Left forelimb (tissue), 1 donor: Measurements from ENCODE around the gene SERHL2.
"Not testable (repeated sequence)": the region's sequence is repeated elsewhere in the genome, so short reads cannot be mapped to it uniquely, and the experiment has no call there.

Experiments
- DNase-seq: peaks from one replicate; pipeline ENCODE4 v3.0.0-alpha.2; 2018; ENCODE audit warnings: low spot score

SERHL2 gene

DNA sequence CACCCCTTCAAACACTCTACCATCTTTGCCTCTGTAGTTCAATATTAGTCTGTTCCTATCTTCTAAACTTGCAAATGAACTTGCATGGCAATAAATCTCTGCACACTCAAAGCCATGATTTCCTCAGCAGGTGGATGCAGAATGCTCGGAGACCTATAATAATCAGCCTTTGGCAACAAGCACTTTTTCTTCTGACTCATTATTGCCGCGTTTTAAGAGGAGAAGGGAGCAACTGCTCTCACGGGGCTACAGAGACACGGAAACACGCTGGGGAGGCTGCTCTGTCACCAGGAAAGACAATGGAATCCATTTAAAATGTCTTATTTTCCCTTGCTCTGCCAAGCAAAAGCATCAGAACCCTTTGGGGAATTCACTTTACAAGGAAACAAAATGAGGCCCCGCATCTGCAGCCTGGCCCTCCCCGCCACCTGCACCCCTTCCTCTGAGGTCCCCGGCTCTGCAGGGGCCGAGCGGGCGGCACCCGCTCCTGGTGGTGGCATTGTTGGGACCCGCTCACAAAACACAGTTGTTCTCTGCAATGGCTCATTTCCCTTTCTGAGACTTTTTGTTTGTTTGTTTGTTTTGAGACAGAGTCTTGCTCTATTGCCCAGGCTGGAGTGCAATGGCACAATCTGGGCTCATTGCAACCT is 18.5 kb upstream of the SERHL2 start:
- not testable (repeated sequence) for DNase-seq

DNA sequence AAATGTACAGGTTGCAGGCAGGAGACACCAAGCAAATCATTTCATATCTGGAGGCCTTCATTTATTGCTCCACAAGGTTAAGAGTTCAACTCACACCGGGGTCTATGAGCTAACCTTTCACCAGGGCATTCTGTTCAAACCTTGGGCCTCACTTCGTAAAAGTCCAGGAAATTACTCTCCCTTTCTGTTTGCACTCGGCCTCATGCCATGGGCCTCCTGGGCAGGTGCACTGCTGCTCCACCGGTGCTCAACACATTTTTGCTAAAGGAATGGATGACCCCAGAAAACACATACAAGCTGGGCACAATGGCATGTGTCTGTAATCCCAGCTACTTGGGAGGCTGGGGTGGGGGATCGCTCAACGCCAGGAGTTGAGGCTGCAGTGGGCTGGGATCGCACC is 17.6 kb upstream of the SERHL2 start:
- no peak for DNase-seq

DNA sequence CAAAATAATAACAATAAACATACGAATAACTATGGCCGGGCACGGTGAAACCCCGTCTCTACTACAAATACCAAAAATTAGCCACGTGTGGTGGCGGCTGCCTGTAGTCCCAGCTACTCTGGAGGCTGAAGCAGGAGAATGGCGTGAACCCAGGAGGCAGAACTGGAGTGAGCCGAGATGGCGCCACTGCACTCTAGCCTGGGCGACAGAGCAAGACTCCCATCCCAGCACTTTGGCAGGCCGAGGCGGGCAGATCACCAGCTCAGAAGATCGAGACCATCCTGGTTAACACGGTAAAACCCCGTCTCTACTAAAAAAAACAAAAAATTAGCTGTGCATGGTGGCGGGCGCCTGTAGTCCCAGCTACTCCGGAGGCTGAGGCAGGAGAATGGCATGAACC is 17.1 kb upstream of the SERHL2 start:
- DNase-seq = not testable (repeated sequence)

DNA sequence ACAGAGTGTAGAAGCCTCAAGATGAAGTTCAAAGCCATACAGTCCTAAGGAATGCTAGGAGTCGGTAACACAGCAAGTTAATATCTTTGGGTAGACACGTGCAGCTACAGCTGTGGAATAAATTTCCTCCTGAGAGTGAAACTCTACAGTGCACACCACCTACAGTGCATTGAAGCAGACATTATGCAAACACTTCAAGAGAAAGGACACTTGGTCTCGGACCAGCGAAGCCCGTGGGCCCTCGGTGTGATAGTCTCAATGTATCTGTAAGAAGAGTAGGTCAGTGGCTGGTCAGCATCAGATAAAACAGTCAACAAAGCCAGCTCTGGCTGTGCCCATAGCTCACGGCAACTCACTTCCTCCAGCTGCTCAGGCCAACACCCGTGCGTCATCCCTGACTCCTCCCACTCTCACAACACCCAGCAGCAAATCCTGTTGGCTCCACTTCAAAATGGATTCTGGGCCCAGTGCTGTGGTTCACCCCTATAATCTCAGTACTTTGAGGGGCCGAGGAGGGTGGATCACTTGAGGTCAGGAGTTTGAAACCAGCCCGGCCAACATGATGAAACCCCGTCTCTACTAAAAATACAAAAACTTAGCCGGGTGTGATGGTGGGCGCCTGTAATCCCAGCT is 16.4 kb upstream of the SERHL2 start:
- DNase-seq = not testable (repeated sequence)

DNA sequence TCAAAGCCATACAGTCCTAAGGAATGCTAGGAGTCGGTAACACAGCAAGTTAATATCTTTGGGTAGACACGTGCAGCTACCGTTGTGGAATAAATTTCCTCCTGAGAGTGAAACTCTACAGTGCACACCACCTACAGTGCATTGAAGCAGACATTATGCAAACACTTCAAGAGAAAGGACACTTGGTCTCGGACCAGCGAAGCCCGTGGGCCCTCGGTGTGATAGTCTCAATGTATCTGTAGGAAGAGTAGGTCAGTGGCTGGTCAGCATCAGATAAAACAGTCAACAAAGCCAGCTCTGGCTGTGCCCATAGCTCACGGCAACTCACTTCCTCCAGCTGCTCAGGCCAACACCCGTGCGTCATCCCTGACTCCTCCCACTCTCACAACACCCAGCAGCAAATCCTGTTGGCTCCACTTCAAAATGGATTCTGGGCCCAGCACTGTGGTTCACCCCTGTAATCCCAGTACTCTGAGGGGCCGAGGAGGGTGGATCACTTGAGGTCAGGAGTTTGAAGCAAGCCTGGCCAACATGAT is 14.5 kb upstream of the SERHL2 start:
- DNase-seq = not testable (repeated sequence)

DNA sequence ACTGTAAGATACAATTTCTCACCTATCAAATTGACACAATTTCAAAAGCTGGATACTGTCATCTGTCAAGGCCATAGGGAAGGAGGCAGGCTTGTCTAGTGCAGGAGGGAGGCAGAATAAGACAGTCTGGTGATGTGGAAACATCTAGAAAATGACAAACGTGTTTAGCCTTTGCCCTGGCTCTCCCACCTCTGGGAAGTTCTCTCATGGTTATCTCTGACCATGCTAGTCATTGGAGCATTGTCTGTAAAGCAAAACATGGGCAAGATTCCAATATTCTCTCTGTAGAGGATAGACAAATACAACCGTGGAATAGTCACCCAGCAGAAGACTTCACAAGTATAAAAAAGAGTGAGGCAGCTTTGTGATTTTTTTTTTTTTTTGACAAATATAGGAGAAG is 9.1 kb upstream of the SERHL2 start:
- DNase-seq = no peak

DNA sequence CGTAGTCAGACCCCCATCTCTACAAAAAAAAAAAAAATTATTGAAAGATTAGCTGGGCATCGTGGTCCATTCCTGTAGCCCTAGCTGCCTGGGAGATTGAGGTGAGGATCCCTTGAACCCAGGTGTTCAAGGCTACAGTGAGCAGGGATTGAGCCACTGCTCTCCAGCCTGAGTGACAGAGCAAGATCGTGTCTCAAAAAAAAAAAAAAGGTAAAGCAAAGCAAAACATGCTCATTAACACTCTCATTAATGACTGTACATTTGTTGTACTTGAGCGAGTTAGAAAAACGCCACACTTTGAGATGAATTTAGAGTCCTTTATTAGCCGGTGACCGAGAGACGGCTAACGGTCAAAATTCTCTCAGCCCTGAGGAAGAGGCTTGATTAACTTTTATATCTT is 6.2 kb upstream of the SERHL2 start:
- DNase-seq = no peak

DNA sequence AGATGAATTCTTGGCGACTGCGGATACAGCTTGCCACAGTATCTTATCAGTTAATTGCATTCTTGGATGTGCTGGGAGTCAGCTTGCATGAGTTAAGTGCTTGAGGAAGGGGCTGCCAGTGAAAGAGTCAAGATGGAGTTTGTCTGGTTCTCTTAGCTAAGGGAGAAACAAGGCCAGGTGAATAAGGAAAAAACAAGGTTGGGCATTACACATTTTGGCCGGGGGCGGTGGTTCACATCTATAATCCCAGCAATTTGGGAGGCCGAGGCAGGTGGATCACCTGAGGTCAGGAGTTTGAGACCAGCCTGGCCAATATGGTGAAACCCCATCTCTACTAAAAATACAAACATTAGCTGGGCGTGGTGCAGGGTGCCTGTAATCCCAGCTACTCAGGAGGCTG is 5.6 kb upstream of the SERHL2 start:
- not testable (repeated sequence) for DNase-seq

DNA sequence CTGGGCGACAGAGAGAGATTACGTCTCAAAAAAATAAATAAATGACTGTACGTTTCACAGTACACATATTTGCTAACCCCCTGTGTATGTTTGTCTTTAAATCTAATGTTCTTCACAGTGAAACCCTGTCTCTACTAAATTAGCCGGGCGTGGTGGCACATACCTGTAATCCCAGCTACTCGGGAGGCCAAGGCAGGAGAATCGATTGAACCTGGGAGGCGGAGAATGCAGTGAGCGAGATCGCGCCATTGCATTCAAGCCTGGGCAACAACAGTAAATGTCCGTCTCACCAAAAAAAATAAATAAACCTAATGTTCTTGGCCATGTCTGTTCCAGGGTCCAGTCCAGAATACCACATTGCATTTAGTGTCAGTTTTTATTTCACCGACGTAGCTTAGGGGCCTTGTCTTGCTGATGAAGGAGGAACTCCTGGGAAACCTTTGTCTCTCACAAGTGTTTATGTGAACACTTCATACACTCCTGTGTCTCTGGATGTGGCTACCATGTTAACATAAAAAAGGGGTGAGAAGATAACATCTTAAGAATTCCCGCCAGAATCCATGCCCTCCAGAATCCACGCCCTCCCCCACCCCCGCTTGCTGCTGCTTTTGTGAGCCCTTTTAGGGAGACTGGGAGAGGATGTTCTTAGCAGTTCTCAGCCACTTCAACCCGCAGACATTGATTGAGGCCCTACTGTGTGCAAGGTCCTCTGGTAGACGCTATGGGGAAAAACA is 5.0 kb upstream of the SERHL2 start:
- DNase-seq = no peak

DNA sequence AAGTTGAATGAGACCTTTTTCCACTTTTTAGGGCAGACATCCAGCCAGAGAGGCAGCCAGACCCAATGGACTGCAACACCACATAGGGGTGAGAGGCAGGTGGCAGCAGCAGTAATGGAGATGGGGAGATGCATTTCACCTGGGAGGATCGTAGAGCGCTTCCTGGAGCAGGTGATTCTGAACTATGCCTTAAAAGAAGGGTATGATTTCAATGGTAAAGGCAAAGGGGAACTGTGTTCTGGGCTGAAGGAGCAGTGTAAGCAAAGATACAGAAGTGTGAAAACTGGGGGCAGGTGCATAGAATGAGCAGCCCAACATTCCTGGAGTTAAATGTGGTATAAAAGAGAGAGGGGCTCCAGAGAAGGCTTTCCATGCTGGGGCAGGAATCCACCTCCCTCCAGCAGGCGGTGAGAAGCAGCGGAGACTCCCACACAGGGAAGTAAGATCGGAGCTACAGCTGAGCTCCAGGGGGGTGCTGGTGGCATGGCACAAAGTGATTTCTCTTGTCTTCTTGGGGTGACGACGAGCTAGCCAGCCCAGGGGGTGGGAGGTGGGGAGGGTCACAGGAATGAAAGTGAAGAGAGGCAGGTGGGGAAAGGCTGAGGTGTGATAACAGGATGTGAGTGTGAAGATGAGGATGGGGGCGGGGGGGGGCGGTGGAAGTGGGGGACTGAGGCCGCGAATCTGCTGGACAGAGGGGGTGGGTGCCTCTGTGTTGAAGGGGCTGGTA is 4.3 kb upstream of the SERHL2 start:
- DNase-seq = no peak

DNA sequence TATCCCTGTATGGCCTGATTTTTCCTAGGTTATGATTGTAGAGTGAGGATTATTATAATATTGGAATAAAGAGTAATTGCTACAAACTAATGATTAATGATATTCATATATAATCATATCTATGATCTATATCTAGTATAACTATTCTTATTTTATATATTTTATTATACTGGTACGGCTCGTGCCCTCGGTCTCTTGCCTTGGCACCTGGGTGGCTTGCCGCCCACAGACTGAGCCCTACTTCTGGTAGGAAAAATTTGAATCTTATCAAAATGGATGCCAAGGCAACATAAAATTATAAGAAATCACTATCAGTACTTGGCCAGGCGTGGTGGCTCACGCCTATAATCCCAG is 1.5 kb upstream of the SERHL2 start:
- DNase-seq = not testable (repeated sequence)

DNA sequence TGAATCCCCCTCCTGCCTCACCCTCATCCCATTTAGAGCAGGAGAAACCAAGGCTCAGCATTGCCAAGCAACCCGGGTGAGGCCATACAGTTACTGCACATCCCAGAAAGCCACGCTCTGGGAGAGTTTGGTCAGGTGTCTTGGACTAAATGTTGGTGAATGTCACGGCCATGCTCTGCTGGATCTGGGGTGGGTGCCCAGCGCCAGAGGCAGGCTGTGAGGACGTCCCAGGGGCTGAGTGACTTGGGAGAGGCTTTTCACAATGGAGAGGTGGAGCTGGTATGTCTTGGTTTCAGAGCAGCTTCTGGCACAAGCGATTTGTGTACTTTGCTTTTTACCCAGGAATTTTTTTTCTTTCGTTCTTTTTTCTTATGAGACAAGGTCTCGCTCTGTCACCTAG is 6.6 kb downstream of the SERHL2 start:
- DNase-seq = no peak

DNA sequence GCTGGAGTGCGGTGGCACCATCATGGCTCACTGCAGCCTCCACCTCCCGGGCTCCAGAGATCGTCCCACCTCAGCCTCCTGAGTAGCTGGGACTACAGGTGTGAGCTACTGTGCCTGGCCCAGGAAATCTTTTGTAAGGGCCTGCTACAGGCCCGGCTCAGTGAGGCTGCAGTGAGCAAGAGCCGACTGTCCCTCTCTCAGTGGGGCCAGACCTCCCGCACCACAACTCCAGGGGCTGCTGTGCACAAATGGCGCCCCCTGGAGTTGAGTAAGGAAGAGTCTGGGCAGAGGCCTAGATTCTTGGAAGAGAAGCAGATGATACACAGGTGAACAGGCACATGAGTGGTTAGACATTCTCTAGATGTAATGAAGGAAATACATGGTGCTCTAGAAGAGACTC is 7.0 kb downstream of the SERHL2 start:
- DNase-seq = no peak

DNA sequence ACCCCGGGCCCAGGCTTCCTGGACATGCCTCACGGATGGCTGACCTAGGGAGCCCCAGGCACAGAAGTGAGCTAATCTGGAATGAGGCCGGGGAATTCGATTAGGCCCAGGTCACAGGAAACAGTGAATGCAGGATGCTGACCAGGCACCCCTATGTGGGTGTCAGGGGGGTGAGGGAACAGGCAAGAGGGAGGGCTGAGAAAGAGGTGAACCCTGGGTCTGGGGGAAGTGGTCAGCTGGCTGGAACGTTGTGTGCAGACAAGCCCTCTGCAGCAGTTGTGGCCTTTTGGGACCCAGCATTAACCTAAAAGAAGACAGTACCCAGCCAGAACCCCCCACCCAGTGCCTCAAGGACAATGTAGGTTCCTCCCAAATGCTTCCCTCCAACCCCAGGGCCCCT is 8.1 kb downstream of the SERHL2 start:
- DNase-seq = no peak

DNA sequence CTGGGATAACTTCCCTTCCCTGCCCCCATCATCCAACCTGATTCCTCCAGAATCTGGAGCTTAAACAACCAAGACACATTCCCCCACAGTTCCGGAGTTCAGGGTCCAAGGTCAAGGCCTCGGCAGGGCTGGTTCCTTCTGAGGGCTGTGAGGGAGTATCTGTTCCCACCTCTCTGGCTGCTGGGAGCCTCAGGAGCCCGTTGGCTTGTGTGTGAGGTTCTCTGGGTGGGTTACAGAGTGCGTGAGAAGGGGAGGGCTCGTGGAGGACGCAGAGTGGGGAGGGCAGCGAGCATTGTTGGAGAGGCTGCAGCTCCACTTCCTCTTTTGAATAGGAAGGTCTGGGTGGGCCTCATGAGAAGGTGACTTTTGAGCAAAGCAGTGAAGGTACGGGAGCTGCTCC is 8.5 kb downstream of the SERHL2 start:
- no peak for DNase-seq

DNA sequence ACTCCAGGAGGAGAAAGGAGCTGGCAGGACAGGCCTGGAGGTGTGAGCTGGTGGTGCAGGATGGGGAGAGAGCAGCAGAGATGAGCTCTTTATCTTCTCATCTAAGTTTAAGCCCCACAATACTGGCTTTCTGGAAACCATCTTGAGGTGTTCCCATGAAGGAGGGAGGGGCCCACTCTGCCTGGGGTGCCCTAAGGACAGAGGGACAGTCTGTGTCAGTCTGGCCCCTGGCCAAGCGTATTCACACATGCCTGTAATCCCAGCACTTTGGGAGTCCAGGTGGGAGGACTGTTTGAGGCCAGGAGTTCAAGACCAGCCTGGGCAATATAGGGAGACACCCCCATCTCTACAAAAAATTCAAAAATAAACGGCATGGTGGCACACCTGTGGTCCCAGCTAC is 8.9 kb downstream of the SERHL2 start:
- no peak for DNase-seq

DNA sequence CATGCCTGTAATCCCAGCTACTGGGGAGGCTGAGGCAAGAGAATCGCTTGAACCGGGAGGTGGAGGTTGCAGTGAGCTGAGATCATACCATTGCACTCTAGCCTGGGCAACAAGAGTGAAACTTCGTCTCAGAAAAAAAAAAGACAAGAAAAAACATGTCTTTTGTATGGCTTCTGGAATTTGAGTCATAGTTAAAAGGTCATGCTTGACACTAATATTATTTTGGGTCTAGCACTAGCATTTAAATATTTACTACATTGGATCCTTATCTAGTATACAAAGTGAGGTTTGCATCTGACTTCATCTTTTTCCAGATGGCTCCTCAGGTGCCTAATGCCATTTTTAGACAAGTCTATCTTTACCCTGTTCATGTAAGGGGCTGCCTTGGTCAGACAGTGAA is 10.2 kb downstream of the SERHL2 start:
- DNase-seq = not testable (repeated sequence)

DNA sequence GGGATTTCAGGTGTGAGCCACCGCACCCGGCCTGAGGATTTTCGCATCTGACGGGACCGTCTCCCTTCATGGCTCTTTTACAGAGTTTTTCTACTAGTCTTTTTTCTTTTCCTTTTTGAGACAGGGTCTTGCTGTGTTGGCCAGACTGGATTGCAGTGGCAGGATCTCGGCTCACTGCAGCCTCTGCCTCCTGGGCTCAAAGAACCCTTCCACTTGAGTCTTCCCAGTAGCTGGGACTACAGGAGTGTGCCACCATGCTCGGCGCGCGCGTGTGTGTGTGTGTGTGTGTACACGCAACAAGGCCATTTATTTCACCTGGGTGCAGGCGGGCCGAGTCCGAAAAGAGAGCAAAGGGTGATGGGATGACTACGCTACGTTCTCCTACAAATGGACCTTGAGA is 10.9 kb downstream of the SERHL2 start:
- DNase-seq = no peak

DNA sequence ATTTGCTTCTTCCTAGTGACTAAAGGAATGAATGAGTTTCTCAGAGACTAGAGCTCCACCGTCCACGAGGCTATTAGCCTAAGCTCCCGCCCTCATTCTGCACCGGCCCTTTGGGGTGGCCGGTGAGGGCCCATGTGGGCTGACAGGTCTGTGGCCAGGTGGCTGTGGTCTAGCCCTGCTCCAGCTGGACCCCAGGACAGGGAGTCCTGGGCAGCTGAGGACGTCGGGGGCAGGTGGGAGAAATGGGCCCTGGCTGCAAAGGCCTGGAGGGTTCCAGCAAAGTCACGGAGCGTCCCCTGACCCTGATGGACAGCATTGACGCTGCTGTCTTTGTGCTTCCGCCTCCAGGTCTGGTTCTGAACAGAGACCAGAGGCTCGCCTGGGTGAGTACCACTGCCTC is 12.2 kb downstream of the SERHL2 start:
- no peak for DNase-seq

DNA sequence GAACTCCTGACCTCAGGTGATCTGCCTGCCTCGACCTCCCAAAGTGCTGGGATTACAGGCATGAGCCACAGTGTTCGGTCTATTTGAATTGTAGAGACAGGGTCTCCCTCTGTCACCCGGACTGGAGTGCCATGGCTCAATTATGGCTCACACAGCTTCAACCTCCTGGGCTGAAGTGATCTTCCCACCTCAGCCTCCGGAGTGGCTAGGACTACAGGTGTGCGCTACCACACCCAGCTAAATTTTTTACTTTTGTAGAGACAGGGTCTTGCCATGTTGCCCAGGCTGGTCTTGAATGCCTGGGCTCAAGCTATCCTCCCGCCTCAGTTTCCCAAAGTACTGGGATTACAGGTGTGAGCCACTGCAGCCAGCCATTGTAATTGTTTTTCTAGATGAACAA is 14.2 kb downstream of the SERHL2 start:
- DNase-seq = not testable (repeated sequence)

DNA sequence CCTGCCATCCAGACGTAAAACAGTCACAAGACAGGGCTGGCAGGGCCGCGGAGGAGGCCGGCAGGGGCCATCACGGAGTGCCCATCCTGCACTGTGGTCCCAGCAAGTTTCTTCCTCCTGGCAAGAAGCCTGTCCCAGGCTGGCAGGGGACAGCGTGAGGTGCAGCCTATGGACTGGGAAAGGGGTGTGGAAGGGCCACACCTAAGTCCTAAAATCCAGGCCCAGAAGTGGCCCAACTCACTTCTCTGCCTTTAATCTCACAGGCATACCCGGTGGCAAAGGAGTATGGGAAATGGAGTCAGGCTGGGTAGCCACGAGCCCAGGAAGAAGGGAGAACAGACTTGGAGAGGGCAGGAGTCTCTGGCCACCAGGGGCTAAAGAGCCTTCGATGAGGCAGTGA is 16.8 kb downstream of the SERHL2 start:
- not testable (repeated sequence) for DNase-seq

DNA sequence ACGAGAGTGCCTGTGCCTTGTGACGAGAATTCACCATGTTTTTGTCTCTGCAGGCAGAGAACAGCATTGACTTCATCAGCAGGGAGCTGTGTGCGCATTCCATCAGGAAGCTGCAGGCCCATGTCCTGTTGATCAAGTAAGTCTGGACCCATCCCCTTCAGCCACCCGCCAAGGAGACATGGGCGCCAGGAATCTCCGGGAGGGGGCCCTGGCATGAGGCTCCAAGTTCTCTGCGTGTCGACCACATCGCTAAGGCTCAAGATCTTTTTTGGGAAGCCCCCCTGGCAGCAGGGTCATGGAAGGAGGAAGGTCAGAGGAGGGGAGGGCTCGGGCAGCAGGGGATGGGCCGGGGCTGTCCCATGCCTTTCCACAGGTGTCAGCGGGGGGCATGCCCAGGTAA is 17.3 kb downstream of the SERHL2 start:
- DNase-seq = not testable (repeated sequence)

DNA sequence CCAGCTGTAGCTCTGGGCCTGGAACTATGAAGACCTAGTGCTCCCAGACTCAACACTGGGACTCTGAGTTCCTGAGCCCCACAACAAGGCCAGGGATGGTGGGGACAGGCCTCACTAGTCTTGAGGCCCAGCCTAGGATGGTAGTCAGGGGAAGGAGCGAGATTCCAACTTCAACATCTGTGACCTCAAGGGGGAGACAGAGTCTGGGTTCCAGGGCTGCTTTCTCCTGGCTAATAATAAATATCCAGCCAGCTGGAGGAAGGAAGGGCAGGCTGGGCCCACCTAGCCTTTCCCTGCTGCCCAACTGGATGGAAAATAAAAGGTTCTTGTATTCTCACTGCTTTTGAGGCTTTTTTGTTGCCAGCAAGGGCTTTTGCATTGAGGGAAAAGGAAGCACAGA is 20.3 kb downstream of the SERHL2 start:
- not testable (repeated sequence) for DNase-seq
